OCI-LY7 (cell line): ENCODE measurements around the gene MAGI1. TPM values are rescaled to one million over a fixed set of nuclear protein-coding genes. Genes with fewer than 3 reads are reported as not detected.

Source experiments
- BruUV-seq: library from RNA; stranded (reverse); fragments of 400-500 nt; replicated peaks from 2 replicates; lab custom pipeline; 2021; lab: Mats Ljungman, UMichigan
- CTCF ChIA-PET: fragments of 300-600 bp; sonication (Branson Sonifier 250); formaldehyde crosslinking; loops from one replicate; lab custom pipeline; 2022; ENCODE audit warnings: antibody characterized with exemption; ENCODE audit not compliant: unreplicated experiment; lab: Charles Lee
- POLR2A ChIA-PET: fragments of 300-600 bp; sonication (Branson Sonifier 250); formaldehyde crosslinking; loops from one replicate; lab custom pipeline; 2022; ENCODE audit warnings: antibody characterized with exemption; lab: Charles Lee
- DNase-seq: peaks from one replicate; pipeline ENCODE4 v3.0.0-alpha.2; 2015; ENCODE audit warnings: low spot score
- H2AFZ ChIP-seq: fragments of 200-600 bp; sonication (generic), shearing (Covaris generic); 2 replicates; pipeline ENCODE4 v1.6.1; 2014; ENCODE audit warnings: mild to moderate bottlenecking, antibody characterized with exemption, low read length, moderate library complexity
- H3K27ac ChIP-seq: fragments of 200-600 bp; sonication (generic); 2 replicates; pipeline ENCODE4 v1.5.1; 2014; ENCODE audit warnings: mixed run types, low read depth, mild to moderate bottlenecking, moderate library complexity, low read length, inconsistent platforms; ENCODE audit not compliant: poor library complexity, severe bottlenecking
- H3K36me3 ChIP-seq: fragments of 200-600 bp; sonication (generic); 2 replicates; pipeline ENCODE4 v1.6.1; 2014; ENCODE audit warnings: mild to moderate bottlenecking, antibody characterized with exemption, low read length, moderate library complexity, mixed read lengths; ENCODE audit not compliant: insufficient read depth
- H3K4me1 ChIP-seq: fragments of 200-600 bp; sonication (generic); 2 replicates; pipeline ENCODE4 v1.5.1; 2014; ENCODE audit warnings: mild to moderate bottlenecking, low read length; ENCODE audit not compliant: insufficient read depth, poor library complexity, severe bottlenecking
- H3K4me2 ChIP-seq: fragments of 200-600 bp; sonication (generic); 2 replicates; pipeline ENCODE4 v1.6.1; 2014; ENCODE audit warnings: mild to moderate bottlenecking, low read length
- H3K4me3 ChIP-seq: fragments of 200-600 bp; sonication (generic); 2 replicates; pipeline ENCODE4 v1.5.1; 2014; ENCODE audit warnings: mild to moderate bottlenecking, low read depth, low read length; ENCODE audit not compliant: poor library complexity, severe bottlenecking
- H3K79me2 ChIP-seq: fragments of 200-600 bp; sonication (generic); 2 replicates; pipeline ENCODE4 v1.6.1; 2016; ENCODE audit warnings: low read depth, mild to moderate bottlenecking, low read length, moderate library complexity, mixed read lengths; ENCODE audit not compliant: insufficient read depth
- H3K9me2 ChIP-seq: fragments of 200-600 bp; sonication (generic); 2 replicates; pipeline ENCODE4 v1.6.1; 2016; ENCODE audit warnings: mild to moderate bottlenecking, low read length, mixed read lengths; ENCODE audit not compliant: insufficient read depth
- H3K9me3 ChIP-seq: fragments of 200-600 bp; sonication (generic); 2 replicates; pipeline ENCODE4 v1.6.1; 2014; ENCODE audit warnings: mild to moderate bottlenecking, mixed run types, low read length, mixed read lengths
- H4K20me1 ChIP-seq: fragments of 200-600 bp; sonication (generic); 2 replicates; pipeline ENCODE4 v1.6.1; 2014; ENCODE audit warnings: mild to moderate bottlenecking, antibody characterized with exemption, low read length, moderate library complexity, mixed read lengths; ENCODE audit not compliant: insufficient read depth
- CTCF ChIP-seq: fragments of 200-600 bp; sonication (generic); conservative IDR thresholded peaks from 2 replicates; pipeline ENCODE4 v1.5.1; 2014; ENCODE audit warnings: mild to moderate bottlenecking, antibody characterized with exemption, low read length, moderate library complexity, mixed read lengths
- EZH2phosphoT487 ChIP-seq: fragments of 200-600 bp; sonication (generic); IDR thresholded peaks from 2 replicates; pipeline ENCODE4 v1.6.1; 2018; ENCODE audit warnings: low read depth, borderline replicate concordance, mild to moderate bottlenecking, mixed run types, antibody characterized with exemption, low read length, moderate library complexity, mixed read lengths
- intact Hi-C: fragments of 100-400 bp; cut with micrococcal nuclease; formaldehyde crosslinking; loops from one replicate; pipeline ENCODE4 v1.10.0; 2022; ENCODE audit not compliant: unreplicated experiment
- total RNA-seq, 2 experiments: library from RNA; depleted of rRNA in 1 of 2; stranded (reverse); fragments of >200 nt in 1 of 2; shearing (Covaris generic) in 1 of 2; gene quantifications; 2 replicates each; pipeline ENCODE4 v1.2.3, GENCODE V29; 2014 to 2022

Gene MAGI1
- total RNA-seq, 2 experiments from 2014 or later = 0.63 to 2.5 TPM

- Histone ChIP-seq H2AFZ (no peak overlapping the region), H3K79me2 (no peaks in the 10 kb centered on the region), H3K27ac (no peak overlapping the region), H3K4me2 (no peak overlapping the region), H4K20me1 (no peaks in the 10 kb centered on the region), H3K36me3 (no peaks in the 10 kb centered on the region), H3K9me3 (no peaks in the 10 kb centered on the region), H3K4me3 (no peak overlapping the region), H3K4me1 (no peaks in the 10 kb centered on the region), H3K9me2 (no peaks in the 10 kb centered on the region)
- ChIA-PET POLR2A (no interaction called here), CTCF (no interaction called here)
- BruUV-seq = no TSS peak
- intact Hi-C loops = no loop called here
- TF ChIP-seq EZH2phosphoT487 (no peak), CTCF (no peak)
- no peak for DNase-seq
Measured at GRCh38 chr3:65489253-65489652, 549.5 kb downstream of the MAGI1 start.

- intact Hi-C loops = no loop called here
- Histone ChIP-seq H3K36me3 (no peaks in the 10 kb centered on the region), H3K9me3 (no peaks in the 10 kb centered on the region), H3K79me2 (no peaks in the 10 kb centered on the region), H4K20me1 (no peaks in the 10 kb centered on the region), H3K4me3 (no peak overlapping the region), H2AFZ (no peak overlapping the region), H3K4me1 (no peaks in the 10 kb centered on the region), H3K4me2 (no peak overlapping the region), H3K27ac (no peak overlapping the region), H3K9me2 (no peaks in the 10 kb centered on the region)
- CTCF ChIA-PET = no interaction called here
- no TSS peak for BruUV-seq
- DNase-seq = no peak
- no peak for TF ChIP-seq EZH2phosphoT487
- no peak for TF ChIP-seq CTCF
- POLR2A ChIA-PET = interaction anchor here (1.1 kb wide), 1 partner anchor 14 kb away, joined by 3 read pairs; no protein-coding TSS in a partner anchor
Measured at GRCh38 chr3:65485826-65486469, 552.8 kb downstream of the MAGI1 start.

- H3K79me2 ChIP-seq = no peaks in the 10 kb centered on the region
- intact Hi-C loops = no loop called here
- ChIA-PET CTCF (no interaction called here), POLR2A (no interaction called here)
- no peak overlapping the region for H3K4me3 ChIP-seq
- no peak for DNase-seq
- no peak overlapping the region for H3K4me2 ChIP-seq
- H3K4me1 ChIP-seq = no peaks in the 10 kb centered on the region
- no peaks in the 10 kb centered on the region for H3K9me3 ChIP-seq
- no peaks in the 10 kb centered on the region for H4K20me1 ChIP-seq
- H3K27ac ChIP-seq = no peak overlapping the region
- H2AFZ ChIP-seq = no peak overlapping the region
- no TSS peak for BruUV-seq
- H3K9me2 ChIP-seq = no peaks in the 10 kb centered on the region
- TF ChIP-seq CTCF (no peak), EZH2phosphoT487 (no peak)
- H3K36me3 ChIP-seq = no peaks in the 10 kb centered on the region
Measured at GRCh38 chr3:65484964-65485363, 553.8 kb downstream of the MAGI1 start.
